ENCODE measurements around the gene TOMM34. TPM values are rescaled to one million over a fixed set of nuclear protein-coding genes. Genes with fewer than 3 reads are reported as not detected.

The TOMM34 gene
- total RNA-seq, 1 donor from 2014 or later, result 16.0 TPM

DNA sequence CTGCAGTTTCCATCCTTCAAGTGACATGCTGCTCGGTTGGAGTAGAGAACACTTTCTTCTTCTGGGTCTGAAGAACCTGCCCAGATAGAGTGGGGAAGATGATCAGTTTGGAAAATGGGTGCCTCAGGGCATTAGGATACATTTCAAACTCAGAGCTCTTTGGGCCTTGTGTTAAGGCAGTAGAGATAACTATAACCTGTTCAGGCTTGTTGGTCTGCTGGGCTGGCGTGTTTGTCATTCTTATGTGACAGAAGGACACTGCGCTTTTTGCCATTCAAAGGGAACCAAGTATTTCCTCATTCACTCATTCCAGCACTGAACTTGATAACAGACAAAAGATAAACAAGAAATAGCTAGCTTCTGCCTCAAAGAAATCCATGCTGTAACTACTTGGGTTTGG, 3.8 kb downstream of the TOMM34 start:
- no peak for DNase-seq
- Histone ChIP-seq H3K27me3 (no peaks in the 10 kb centered on the region), H3K4me1 (peaks cover 8% of the 10 kb centered on the region), H3K27ac (no peak overlapping the region), H3K4me3 (no peak overlapping the region), H3K9me3 (no peaks in the 10 kb centered on the region), H3K36me3 (peaks cover 50% of the 10 kb centered on the region)
- TF ChIP-seq, protein P1, sequence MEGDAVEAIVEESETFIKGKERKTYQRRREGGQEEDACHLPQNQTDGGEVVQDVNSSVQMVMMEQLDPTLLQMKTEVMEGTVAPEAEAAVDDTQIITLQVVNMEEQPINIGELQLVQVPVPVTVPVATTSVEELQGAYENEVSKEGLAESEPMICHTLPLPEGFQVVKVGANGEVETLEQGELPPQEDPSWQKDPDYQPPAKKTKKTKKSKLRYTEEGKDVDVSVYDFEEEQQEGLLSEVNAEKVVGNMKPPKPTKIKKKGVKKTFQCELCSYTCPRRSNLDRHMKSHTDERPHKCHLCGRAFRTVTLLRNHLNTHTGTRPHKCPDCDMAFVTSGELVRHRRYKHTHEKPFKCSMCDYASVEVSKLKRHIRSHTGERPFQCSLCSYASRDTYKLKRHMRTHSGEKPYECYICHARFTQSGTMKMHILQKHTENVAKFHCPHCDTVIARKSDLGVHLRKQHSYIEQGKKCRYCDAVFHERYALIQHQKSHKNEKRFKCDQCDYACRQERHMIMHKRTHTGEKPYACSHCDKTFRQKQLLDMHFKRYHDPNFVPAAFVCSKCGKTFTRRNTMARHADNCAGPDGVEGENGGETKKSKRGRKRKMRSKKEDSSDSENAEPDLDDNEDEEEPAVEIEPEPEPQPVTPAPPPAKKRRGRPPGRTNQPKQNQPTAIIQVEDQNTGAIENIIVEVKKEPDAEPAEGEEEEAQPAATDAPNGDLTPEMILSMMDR (IDR thresholded peaks at IDR 0.05), result no peak
- intact Hi-C loops (cut with DNase I), result no loop called here
- ATAC-seq, result no peak

DNA sequence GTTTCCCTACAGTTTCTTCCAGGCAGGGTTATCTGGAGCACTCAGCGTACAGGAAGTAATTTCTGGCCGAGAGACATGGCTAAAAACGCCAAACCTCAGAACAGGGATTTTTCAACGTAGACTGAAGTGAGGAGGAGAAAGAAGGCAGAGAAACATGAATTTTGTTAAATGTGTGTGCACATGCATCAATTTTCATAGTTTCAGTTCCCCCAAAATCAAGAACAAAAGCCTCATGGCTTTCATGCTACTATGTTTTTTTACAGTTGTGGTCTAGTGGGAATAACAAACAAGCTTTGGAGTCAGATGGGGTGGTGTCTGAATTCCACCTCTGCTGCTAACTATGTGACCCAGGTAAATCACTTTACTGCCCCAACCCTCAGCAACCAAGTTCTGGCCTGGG, 4.9 kb downstream of the TOMM34 start:
- DNase-seq, result no peak
- no peak overlapping the region for H3K4me3 ChIP-seq
- peaks cover 62% of the 10 kb centered on the region for H3K36me3 ChIP-seq
- intact Hi-C loops (cut with DNase I), result no loop called here
- no peak overlapping the region for H3K27ac ChIP-seq
- TF ChIP-seq, protein P1 (IDR thresholded peaks at IDR 0.05), result no peak
- peaks cover 8% of the 10 kb centered on the region for H3K4me1 ChIP-seq
- no peaks in the 10 kb centered on the region for H3K9me3 ChIP-seq
- H3K27me3 ChIP-seq, result no peaks in the 10 kb centered on the region
- ATAC-seq, result no peak

GRCh38 chr20:44954211-44954610, 6.0 kb downstream of the TOMM34 start:
- TF ChIP-seq, protein P1 (IDR thresholded peaks at IDR 0.05), result no peak
- Histone ChIP-seq H3K9me3 (no peaks in the 10 kb centered on the region), H3K27ac (no peak overlapping the region), H3K4me1 (peaks cover 4% of the 10 kb centered on the region), H3K36me3 (peaks cover 72% of the 10 kb centered on the region), H3K27me3 (no peaks in the 10 kb centered on the region), H3K4me3 (no peak overlapping the region)
- ATAC-seq, result no peak
- DNase-seq, result no peak
- intact Hi-C loops (cut with DNase I), result no loop called here

- no peaks in the 10 kb centered on the region for H3K4me1 ChIP-seq
- no peak for ATAC-seq
- no peak overlapping the region for H3K4me3 ChIP-seq
- no peak overlapping the region for H3K27ac ChIP-seq
- H3K36me3 ChIP-seq, result peaks cover 87% of the 10 kb centered on the region
- no peak for DNase-seq
- TF ChIP-seq, protein P1 (IDR thresholded peaks at IDR 0.05), result no peak
- no peaks in the 10 kb centered on the region for H3K9me3 ChIP-seq
- intact Hi-C loops (cut with DNase I), result no loop called here
- no peaks in the 10 kb centered on the region for H3K27me3 ChIP-seq
Measured at GRCh38 chr20:44952731-44953130, 7.5 kb downstream of the TOMM34 start.

DNA sequence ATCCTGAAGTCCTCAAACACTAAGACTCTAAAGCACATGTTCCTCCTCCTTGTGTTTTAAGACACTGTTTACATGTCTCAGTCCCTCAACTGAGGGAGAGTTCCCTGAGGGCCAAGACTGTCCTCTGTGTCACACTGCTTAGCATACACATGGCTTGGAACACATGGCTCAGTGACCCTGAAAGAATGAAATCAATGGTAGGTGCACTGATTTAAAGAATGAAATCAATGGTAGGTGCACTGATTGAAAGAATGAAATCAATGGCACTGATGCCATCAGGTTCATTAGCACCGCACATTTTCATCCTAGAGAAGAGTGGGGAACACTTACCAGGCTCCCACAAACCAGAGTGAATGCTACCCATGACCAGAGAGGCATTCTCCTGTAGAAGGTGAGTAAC, 9.8 kb downstream of the TOMM34 start:
- ATAC-seq (no peak), DNase-seq (no peak)
- TF ChIP-seq, protein P1 (IDR thresholded peaks at IDR 0.05), result no peak
- peaks cover 97% of the 10 kb centered on the region for H3K36me3 ChIP-seq
- H3K27ac ChIP-seq, result no peak overlapping the region
- H3K4me1 ChIP-seq, result no peaks in the 10 kb centered on the region
- intact Hi-C loops (cut with DNase I), result no loop called here
- no peak overlapping the region for H3K4me3 ChIP-seq
- no peaks in the 10 kb centered on the region for H3K27me3 ChIP-seq
- no peaks in the 10 kb centered on the region for H3K9me3 ChIP-seq

- ATAC-seq, result no peak
- Histone ChIP-seq H3K4me3 (no peak overlapping the region), H3K27ac (no peak overlapping the region), H3K9me3 (no peaks in the 10 kb centered on the region), H3K27me3 (no peaks in the 10 kb centered on the region), H3K36me3 (peaks cover 97% of the 10 kb centered on the region), H3K4me1 (no peaks in the 10 kb centered on the region)
- DNase-seq, result no peak
- TF ChIP-seq, protein P1 (IDR thresholded peaks at IDR 0.05), result no peak
- intact Hi-C loops (cut with DNase I), result no loop called here
Measured at GRCh38 chr20:44948513-44948912, 11.7 kb downstream of the TOMM34 start.

Data from upper lobe of right lung (tissue), 1 donor.